Metanephros (tissue), 2 donors: Measurements from ENCODE around the gene CLDN9. TPM values are rescaled to one million over a fixed set of nuclear protein-coding genes. Genes with fewer than 3 reads are reported as not detected.

Experiments used
- small RNA-seq: library from RNA; depleted of rRNA; stranded (forward); fragments of <200 nt; gene quantifications from one replicate; pipeline ENCODE3, GENCODE V24; 2014; ENCODE audit warnings: low replicate concordance
- total RNA-seq: library from RNA; depleted of rRNA; stranded (reverse); fragments of >200 nt; gene quantifications from one replicate; pipeline ENCODE4 v1.2.3, GENCODE V29; 2014

CLDN9 gene, protein sequence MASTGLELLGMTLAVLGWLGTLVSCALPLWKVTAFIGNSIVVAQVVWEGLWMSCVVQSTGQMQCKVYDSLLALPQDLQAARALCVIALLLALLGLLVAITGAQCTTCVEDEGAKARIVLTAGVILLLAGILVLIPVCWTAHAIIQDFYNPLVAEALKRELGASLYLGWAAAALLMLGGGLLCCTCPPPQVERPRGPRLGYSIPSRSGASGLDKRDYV
- total RNA-seq: 2.5 TPM

DNA sequence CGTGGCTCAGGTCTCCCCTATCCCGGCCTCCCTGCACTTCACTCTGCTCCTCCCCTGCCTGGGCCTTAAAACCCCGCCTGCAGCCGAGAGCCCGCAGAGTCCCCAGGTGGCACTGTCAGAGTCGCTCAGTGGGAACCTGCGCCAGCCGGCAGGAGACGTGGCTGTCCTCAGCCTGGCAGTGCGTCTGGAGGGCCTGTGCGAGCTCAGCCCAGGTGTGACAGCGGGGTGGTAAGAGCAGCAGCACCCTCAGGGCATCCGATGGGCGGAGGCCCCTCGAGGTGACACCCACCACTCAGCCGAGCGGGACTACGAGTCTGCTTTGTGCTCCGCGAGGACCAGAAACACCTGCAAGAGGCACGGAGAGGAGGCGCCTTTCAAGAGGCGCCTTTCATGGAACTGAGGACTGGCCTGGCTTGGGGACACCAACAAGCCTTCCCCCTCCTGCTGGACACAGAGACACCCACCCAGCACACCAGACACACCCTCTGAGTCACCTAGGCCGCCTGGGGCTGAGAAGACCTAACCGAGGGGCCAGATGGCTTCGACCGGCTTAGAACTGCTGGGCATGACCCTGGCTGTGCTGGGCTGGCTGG is at the start of gene CLDN9:
TSS of gene CLDN9 (plus strand) at position 96 of the 593 bp plus-strand sequence. CDS start at position 536, 440 bp downstream.

DNA sequence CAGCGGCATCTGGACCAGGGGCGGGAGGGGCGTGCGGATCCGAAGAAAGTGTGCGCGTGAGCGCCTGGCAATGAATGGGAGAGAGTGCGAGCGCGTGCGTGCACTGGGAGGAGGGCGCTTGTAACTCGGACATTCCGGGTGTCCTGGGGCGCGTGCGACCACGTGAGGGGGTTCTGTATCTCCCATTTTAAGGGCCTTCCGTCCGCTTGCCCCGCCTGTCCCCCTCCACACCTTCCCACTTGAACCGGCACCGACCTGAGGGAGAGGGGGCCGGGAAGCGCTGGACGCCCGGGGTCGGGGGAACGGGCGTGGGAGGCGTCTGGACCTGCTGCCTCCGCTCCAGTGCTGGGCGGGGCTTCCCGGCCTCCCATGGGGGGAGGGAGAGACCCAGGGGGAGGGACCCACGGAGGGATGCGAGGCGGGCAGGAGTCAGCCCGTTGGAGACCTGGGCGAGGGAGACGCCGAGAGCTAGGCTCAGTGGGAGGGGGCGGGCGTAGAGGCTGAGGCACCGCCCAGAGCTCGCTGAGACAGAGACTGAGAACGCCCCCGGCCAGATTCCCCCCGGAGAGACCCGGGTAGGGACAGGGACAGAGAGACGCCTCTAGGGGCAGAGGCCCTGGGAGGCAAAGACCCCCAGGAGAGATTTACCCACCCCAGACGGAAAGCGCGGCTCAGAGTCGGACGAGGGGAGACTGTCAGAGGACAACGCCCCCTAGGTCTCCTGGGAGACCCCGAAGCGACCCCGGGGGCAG is 48.8 kb upstream of the CLDN9 start, which contains the start of gene KREMEN2:
TSS of gene KREMEN2 (plus strand) at position 553 of the 752 bp plus-strand sequence. CDS start 246 bp downstream, outside the sequence.

DNA sequence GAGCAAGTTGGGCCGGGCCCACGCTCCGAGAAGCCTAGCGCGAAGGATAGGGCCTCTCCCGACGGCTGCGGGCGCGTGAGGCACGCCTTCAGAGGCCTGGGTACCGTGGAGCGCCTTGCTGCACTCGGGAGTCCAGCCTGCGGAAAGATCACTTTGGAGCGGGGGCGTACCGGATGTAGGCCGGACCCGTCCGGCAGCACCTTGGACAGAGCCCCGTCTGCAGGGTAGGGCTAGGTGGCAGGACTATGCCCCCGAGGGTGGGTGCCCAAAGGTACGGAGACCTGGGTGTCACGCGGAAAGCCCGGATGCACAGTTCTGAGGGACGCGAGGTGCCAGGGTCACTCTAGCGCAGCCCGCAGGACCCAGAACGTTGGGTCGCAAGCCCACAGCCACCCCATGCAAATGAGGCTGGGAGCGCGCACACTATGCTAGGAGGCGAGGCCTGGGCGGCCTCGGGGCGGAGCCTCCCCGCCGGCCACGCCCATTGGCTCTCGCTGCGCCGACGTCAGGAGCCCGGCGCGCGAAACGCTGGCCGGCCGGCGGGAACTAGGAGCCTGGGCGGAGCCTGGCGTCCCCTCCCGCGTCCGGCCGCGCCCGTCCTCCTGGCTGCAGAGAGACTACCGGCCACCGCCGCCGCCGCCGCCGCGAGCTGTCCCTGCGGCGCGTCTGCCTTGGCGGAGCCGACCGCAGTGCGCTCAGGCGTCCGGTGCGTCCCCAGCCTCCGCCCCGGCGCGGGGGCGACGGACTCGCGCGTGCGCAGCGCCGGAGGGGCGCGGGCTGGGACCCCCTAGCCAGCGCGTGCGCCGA is 43.8 kb upstream of the CLDN9 start, which contains the start of gene PAQR4:
TSS of gene PAQR4 (plus strand) at position 611 of the 807 bp plus-strand sequence. CDS start 327 bp downstream, outside the sequence.

DNA sequence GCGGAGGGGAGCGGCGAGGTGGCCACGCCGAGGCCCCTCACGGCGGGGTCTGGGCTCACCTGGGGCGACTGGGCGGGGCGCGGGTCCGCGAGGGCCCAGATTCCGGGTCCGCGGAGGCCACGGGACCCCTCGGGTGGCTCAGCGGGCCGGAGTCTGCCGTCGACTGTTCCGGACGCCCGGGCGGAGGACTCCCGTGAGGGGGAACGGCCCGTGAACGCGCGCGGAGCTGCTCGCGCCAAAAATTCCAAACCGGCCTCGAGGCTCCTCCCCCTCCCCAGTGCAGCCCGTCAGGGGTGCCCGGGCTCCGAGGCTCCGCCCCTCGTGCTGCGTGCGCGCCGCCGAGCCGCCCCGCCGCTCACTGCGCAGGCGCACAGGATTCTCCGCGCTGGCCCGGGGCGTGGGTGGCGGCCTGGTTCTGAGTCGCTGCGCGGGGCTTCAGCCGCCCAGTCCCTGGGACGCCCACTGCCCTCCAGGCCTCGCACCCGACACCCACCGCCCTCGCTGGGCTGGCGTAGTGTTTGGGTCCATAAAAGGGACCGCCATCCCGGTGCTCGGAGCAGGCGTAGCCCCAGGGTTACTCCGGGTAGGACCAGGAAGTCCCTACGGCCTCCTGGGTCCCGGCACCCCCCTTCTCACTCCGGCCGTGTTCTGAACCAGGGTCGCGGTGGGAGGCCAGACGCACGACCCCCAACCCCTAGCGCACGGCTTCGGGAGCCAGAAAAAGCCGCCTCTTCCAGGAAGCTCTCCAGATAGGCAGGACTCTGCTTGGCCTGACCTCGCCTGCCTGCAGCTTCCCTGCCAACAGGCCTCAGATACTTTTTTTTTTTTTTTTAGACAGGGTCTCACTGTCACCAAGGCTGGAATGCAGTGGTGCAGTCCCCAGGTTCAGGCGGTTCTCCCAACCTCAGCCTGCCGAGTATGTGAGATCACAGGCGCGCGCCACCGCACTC is 32.2 kb upstream of the CLDN9 start, which contains the start of gene PKMYT1:
TSS of gene PKMYT1 (minus strand) at position 220 of the 950 bp plus-strand sequence. CDS start 789 bp downstream, outside the sequence.

DNA sequence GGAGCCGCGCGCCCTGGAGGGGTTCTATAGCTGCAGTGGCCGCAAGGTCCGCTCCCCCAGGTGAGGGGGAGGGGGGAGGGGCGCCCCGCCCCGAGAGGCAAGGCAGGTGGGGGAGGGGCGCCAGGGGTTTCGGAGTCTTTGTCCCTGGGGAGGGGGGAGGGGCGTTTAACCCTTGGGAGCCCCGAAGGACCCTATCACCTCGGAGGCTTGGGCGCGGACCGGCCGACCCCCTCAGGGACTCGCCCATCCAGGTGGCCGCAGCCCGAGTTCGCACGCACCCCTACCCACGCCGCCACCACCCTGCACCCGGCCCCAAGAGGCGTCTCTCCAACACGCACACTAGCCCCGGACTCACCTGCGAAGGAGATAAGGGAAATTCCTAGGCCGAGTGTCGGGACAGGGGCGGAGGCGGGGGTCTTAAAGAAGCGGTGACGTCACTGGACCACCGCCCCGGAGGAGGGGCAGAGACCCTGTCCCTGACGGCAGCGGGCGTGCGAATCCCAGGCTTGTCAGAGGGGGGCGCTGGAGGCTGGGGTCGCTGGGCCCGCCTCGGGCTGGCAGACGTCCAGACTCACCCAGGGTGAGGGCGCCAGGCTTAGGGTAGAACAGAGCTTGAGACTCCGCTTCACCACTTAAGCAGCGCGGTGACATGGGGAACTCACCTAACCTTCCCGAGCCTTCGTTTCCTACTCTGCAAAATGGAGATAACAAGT is 5.2 kb downstream of the CLDN9 start, which contains the start of gene CLDN6:
TSS of gene CLDN6 (minus strand) at position 390 of the 713 bp plus-strand sequence. CDS start 2,162 bp downstream, outside the sequence.

DNA sequence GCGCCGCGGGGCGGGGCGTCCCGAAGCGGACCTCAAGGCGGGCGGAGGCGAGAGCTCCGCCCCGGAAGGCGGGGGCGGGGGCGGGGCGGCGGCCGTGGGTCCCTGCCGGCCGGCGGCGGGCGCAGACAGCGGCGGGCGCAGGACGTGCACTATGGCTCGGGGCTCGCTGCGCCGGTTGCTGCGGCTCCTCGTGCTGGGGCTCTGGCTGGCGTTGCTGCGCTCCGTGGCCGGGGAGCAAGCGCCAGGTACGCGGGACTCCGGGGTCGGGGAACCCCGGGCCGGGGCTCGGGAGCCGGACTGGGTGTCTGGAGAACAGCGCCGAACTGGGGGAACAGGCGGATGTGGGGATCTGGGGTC is 7.5 kb downstream of the CLDN9 start, which contains the start of gene TNFRSF12A:
TSS of gene TNFRSF12A (plus strand) at position 122 of the 357 bp plus-strand sequence. CDS start at position 152, 30 bp downstream.

DNA sequence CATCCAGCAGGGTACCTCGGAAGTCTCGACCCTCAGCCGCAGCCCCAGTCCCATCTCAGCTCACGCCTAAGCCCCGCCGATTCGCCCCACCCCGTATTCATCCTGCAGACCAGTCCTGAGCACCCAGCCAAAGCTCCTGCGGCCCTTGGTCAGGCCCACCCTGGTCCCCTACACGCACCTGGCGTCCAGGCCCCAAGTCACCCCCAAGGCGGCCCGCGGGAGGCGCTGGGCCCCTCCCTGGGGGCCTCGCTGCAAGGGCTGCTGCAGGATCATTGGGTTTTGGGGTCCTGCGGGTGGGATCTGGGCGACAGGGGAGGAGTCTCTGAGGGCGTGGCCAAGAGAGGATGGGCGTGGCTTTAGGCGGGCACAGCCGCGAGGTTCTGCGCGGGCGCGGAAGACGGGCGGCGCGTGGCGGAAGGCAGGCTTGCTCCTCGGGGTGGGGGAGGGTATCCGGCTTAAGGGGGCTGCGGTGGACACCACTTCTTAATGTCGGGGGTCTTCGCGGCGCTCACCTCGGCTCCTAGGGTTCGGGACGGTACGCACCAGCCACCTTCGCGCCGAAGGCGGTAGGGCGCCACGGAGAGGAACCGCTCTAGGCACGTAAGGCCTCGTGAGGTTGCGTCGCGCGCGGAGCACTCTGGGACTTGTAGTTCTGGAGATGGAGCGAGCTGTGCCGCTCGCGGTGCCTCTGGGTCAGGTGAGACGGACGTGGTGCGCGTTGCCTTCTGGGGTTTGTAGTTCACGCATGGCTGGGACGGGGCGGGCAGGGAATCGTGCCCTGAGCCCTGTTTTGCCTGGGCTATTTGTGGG is 11.2 kb downstream of the CLDN9 start, which contains the start of the genes HCFC1R1 and THOC6:
TSS of gene HCFC1R1 (minus strand) at position 274 of the 810 bp plus-strand sequence. CDS start at position 273, 1 bp downstream.
TSS of gene THOC6 (plus strand) at position 367 of the 810 bp plus-strand sequence. CDS start at position 659, 292 bp downstream.

DNA sequence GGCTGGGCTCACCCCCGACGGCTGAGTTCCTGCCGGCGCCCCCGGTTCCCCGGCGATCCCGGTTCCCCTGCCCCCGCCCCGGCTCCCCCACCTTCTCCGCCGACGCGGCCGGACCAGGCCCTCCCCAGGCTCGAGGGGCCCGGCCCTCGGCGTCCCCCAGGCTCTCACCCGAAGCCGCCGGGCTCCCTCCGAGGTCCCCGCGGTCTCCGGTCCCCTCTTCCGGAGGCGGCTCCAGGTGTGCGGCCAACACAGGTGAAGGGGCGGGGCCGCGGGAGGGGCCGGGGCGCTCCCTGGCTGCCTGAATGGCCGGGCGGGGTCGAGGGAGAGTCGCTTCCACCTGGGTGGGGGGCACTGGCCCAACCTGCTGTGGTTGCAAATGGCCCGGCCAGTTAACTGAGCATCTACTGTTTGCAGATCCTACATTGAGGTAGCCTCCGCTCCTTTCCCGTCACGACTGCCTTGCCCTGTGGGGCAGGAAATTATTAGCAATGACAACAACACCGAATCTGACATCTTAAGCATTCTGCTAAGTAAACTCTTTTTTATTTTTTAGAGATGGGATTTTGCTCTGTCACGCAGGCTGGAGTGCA is 24.1 kb downstream of the CLDN9 start, which contains the start of gene BICDL2:
TSS of gene BICDL2 (minus strand) at position 219 of the 590 bp plus-strand sequence. CDS start 1,448 bp downstream, outside the sequence.

DNA sequence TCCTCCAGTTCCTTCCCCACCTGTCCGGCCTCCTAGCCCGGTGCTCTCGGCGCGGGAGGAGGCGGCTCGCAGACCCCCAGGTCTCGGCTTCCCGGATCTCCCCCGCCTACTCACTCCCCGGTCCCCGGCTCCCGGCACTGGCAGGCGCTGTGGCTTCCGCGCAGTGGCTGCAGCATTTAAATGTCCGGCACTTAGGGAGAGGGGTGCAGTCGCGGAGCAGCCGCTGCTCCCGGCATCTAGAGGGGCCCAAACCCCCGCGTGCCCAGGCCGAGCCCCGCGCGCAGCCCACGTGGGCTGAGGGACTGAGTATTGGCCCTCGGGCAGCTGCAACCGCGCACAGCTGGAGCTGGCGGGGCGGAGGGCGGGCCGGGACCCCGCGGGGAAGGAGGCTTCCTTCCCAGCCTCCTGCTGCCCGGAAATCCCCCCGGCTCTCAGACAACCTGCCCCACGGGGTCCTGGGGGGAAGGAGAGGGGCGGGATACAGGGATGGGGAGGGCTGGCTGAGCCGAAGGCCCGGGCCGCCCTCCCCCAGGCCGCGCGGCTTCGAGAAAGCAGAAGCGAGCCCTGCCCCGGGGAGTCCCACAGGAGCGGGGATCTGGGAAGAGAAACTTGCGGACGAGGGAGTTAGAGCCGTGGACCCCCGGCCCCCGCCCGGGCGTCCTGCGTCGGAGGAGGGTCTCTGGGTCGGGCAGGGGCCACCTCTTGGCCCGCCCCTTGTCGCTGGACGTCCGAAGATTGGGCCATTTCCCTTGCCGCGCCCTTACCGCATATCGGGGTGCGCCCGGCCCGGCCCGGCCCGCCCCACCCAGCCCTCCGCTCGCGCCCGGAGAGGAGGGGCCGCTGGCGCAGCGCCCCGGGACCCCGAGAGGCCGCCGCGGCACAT is 33.3 kb downstream of the CLDN9 start, which contains the start of gene MMP25:
TSS of gene MMP25 (plus strand) at position 804 of the 883 bp plus-strand sequence. CDS start 357 bp downstream, outside the sequence.

Small RNAs within 50 kb of the gene (small RNA-seq; reads per million reads assigned to genes)
- gene LINC00514: not detected

Other genes with a start within 250 kb of the CLDN9 start
- 166 TPM for gene ELOB, start 235.6 kb upstream of the CLDN9 start, total RNA-seq
- gene PRSS33, start 225.4 kb upstream of the CLDN9 start, total RNA-seq: 1.2 TPM
- not detected for gene PRSS41, start 214.5 kb upstream of the CLDN9 start, total RNA-seq
- not detected for gene PRSS21, start 195.7 kb upstream of the CLDN9 start, total RNA-seq
- 0.70 TPM for gene ZG16B, start 182.6 kb upstream of the CLDN9 start, total RNA-seq
- gene PRSS22, start 154.8 kb upstream of the CLDN9 start, total RNA-seq: 4.1 TPM
- 44.1 TPM for gene FLYWCH2, start 129.7 kb upstream of the CLDN9 start, total RNA-seq
- gene FLYWCH1, start 101.0 kb upstream of the CLDN9 start, total RNA-seq: 23.8 TPM
- gene KREMEN2, start 48.6 kb upstream of the CLDN9 start, total RNA-seq: 2.9 TPM
- gene PAQR4, start 43.6 kb upstream of the CLDN9 start, total RNA-seq: 5.2 TPM
- gene PKMYT1, start 32.5 kb upstream of the CLDN9 start, total RNA-seq: 8.6 TPM
- gene CLDN6, start 5.3 kb downstream of the CLDN9 start, total RNA-seq: 7.6 TPM
- 25.6 TPM for gene TNFRSF12A, start 7.4 kb downstream of the CLDN9 start, total RNA-seq
- 25.4 TPM for gene HCFC1R1, start 11.0 kb downstream of the CLDN9 start, total RNA-seq
- gene THOC6, start 11.1 kb downstream of the CLDN9 start, total RNA-seq: 18.2 TPM
- 3.3 TPM for gene BICDL2, start 24.0 kb downstream of the CLDN9 start, total RNA-seq
- 4.4 TPM for gene MMP25, start 33.6 kb downstream of the CLDN9 start, total RNA-seq
- gene IL32, start 52.7 kb downstream of the CLDN9 start, total RNA-seq: 44.8 TPM
- gene ZSCAN10, start 86.4 kb downstream of the CLDN9 start, total RNA-seq: 0.12 TPM
- 19.0 TPM for gene ZNF205, start 99.7 kb downstream of the CLDN9 start, total RNA-seq
- 13.0 TPM for gene ZNF213, start 122.1 kb downstream of the CLDN9 start, total RNA-seq
- not detected for gene OR1F1, start 175.3 kb downstream of the CLDN9 start, total RNA-seq
- gene ZNF200, start 222.2 kb downstream of the CLDN9 start, total RNA-seq: 9.2 TPM
- 2.9 TPM for gene MEFV, start 243.7 kb downstream of the CLDN9 start, total RNA-seq